ACC112 (cell line): Measurements from ENCODE around the gene ARID3A.

Experiments used
- H2AFZ ChIP-seq: fragments of 200-600 bp; sonication (generic); one replicate; pipeline ENCODE4 v1.6.0; 2017; ENCODE audit warnings: antibody characterized with exemption, low read length; ENCODE audit not compliant: unreplicated experiment
- H3K27ac ChIP-seq: fragments of 200-600 bp; sonication (generic); 2 replicates; pipeline ENCODE4 v1.5.1; 2014; ENCODE audit warnings: low read depth, mild to moderate bottlenecking, antibody characterized with exemption, low read length, moderate library complexity
- H3K27me3 ChIP-seq: fragments of 200-600 bp; sonication (generic); 2 replicates; pipeline ENCODE4 v1.6.1; 2014; ENCODE audit warnings: mild to moderate bottlenecking, antibody characterized with exemption, low read length, moderate library complexity, mixed read lengths; ENCODE audit not compliant: insufficient read depth
- H3K36me3 ChIP-seq: fragments of 200-600 bp; sonication (generic); 2 replicates; pipeline ENCODE4 v1.6.1; 2016; ENCODE audit warnings: mild to moderate bottlenecking, antibody characterized with exemption, low read length, moderate library complexity, mixed read lengths; ENCODE audit not compliant: insufficient read depth
- H3K4me1 ChIP-seq: fragments of 200-600 bp; sonication (generic); one replicate; pipeline ENCODE4 v1.6.1; 2016; ENCODE audit warnings: low read length, mixed read lengths; ENCODE audit not compliant: insufficient read depth, unreplicated experiment, control insufficient read depth
- H3K4me3 ChIP-seq: fragments of 200-600 bp; sonication (generic); 2 replicates; pipeline ENCODE4 v1.5.1; 2014; ENCODE audit warnings: mild to moderate bottlenecking, low read depth, low read length
- H3K79me2 ChIP-seq: fragments of 200-600 bp; sonication (generic); one replicate; pipeline ENCODE4 v1.6.0; 2016; ENCODE audit warnings: low read length; ENCODE audit not compliant: control insufficient read depth, unreplicated experiment, insufficient read depth

ARID3A gene

GRCh38 chr19:970695-971094 lies 44.9 kb downstream of the ARID3A start:
- no peak overlapping the region for H3K4me3 ChIP-seq
- no peak overlapping the region for H3K27ac ChIP-seq
- H3K36me3 ChIP-seq = peaks cover 20% of the 10 kb centered on the region
- no peaks in the 10 kb centered on the region for H3K27me3 ChIP-seq
- H2AFZ ChIP-seq = no peak overlapping the region
- H3K4me1 ChIP-seq = no peaks in the 10 kb centered on the region
- no peaks in the 10 kb centered on the region for H3K79me2 ChIP-seq

GRCh38 chr19:971795-972194 lies 46.0 kb downstream of the ARID3A start:
- Histone ChIP-seq H3K27me3 (no peaks in the 10 kb centered on the region), H3K27ac (no peak overlapping the region), H3K36me3 (peaks cover 16% of the 10 kb centered on the region), H2AFZ (no peak overlapping the region), H3K79me2 (no peaks in the 10 kb centered on the region), H3K4me3 (no peak overlapping the region), H3K4me1 (no peaks in the 10 kb centered on the region)

GRCh38 chr19:972281-972680 lies 46.4 kb downstream of the ARID3A start:
- no peaks in the 10 kb centered on the region for H3K4me1 ChIP-seq
- no peaks in the 10 kb centered on the region for H3K27me3 ChIP-seq
- no peaks in the 10 kb centered on the region for H3K79me2 ChIP-seq
- no peak overlapping the region for H3K27ac ChIP-seq
- H3K36me3 ChIP-seq = peaks cover 16% of the 10 kb centered on the region
- H2AFZ ChIP-seq = no peak overlapping the region
- no peak overlapping the region for H3K4me3 ChIP-seq

- Histone ChIP-seq H3K27me3 (no peaks in the 10 kb centered on the region), H3K79me2 (no peaks in the 10 kb centered on the region), H3K4me3 (no peak overlapping the region), H2AFZ (no peak overlapping the region), H3K36me3 (peaks cover 11% of the 10 kb centered on the region), H3K4me1 (no peaks in the 10 kb centered on the region), H3K27ac (no peak overlapping the region)
These were observed 48.1 kb downstream of the ARID3A start for GRCh38 chr19:973726-974563.

GRCh38 chr19:974564-975257 lies 48.9 kb downstream of the ARID3A start:
- Histone ChIP-seq H3K36me3 (peaks cover 11% of the 10 kb centered on the region), H3K4me3 (no peak overlapping the region), H3K79me2 (no peaks in the 10 kb centered on the region), H3K27me3 (no peaks in the 10 kb centered on the region), H3K4me1 (no peaks in the 10 kb centered on the region), H2AFZ (no peak overlapping the region), H3K27ac (no peak overlapping the region)

- 0 out of 2 replicates have a peak, but pooled peaks cover 3% of the 10 kb centered on the region for H3K36me3 ChIP-seq
- H3K4me3 ChIP-seq = no peak overlapping the region
- H2AFZ ChIP-seq = no peak overlapping the region
- no peak overlapping the region for H3K27ac ChIP-seq
- no peaks in the 10 kb centered on the region for H3K27me3 ChIP-seq
- H3K79me2 ChIP-seq = no peaks in the 10 kb centered on the region
- H3K4me1 ChIP-seq = no peaks in the 10 kb centered on the region
These were observed 50.6 kb downstream of the ARID3A start for GRCh38 chr19:976476-976875.

- no peak overlapping the region for H2AFZ ChIP-seq
- no peaks in the 10 kb centered on the region for H3K79me2 ChIP-seq
- no peaks in the 10 kb centered on the region for H3K4me1 ChIP-seq
- H3K27me3 ChIP-seq = no peaks in the 10 kb centered on the region
- no peaks in the 10 kb centered on the region for H3K36me3 ChIP-seq
- no peak overlapping the region for H3K4me3 ChIP-seq
- H3K27ac ChIP-seq = no peak overlapping the region
These were observed 51.2 kb downstream of the ARID3A start for GRCh38 chr19:977058-977464.

- Histone ChIP-seq H3K79me2 (peaks cover 1% of the 10 kb centered on the region), H3K27ac (no peak overlapping the region), H2AFZ (no peak overlapping the region), H3K27me3 (no peaks in the 10 kb centered on the region), H3K36me3 (no peaks in the 10 kb centered on the region), H3K4me1 (no peaks in the 10 kb centered on the region), H3K4me3 (no peak overlapping the region)
These were observed 53.5 kb downstream of the ARID3A start for GRCh38 chr19:979318-979741.

- H3K4me1 ChIP-seq = no peaks in the 10 kb centered on the region
- no peak overlapping the region for H3K4me3 ChIP-seq
- H3K36me3 ChIP-seq = no peaks in the 10 kb centered on the region
- peaks cover 11% of the 10 kb centered on the region for H3K79me2 ChIP-seq
- H3K27me3 ChIP-seq = no peaks in the 10 kb centered on the region
- no peak overlapping the region for H2AFZ ChIP-seq
- no peak overlapping the region for H3K27ac ChIP-seq
These were observed 54.5 kb downstream of the ARID3A start for GRCh38 chr19:980133-980998.

GRCh38 chr19:982567-983170 lies 56.8 kb downstream of the ARID3A start:
- Histone ChIP-seq H3K4me1 (no peaks in the 10 kb centered on the region), H3K4me3 (peak overlapping the region; percentile 71), H3K27me3 (no peaks in the 10 kb centered on the region), H2AFZ (no peak overlapping the region), H3K79me2 (peaks cover 13% of the 10 kb centered on the region), H3K27ac (no peak overlapping the region), H3K36me3 (no peaks in the 10 kb centered on the region)
